PFSK-1 (cell line): ENCODE data around the gene NUCB2.

Experiments used
- POLR2AphosphoS5 ChIP-seq: IDR thresholded peaks from 2 replicates; pipeline ENCODE4 v1.6.1; 2012; ENCODE audit warnings: low read depth, mild to moderate bottlenecking, control low read depth, low read length, moderate library complexity
- REST ChIP-seq, 2 experiments: IDR thresholded peaks; 2 replicates each; pipeline versions ENCODE4 v1.6.1 to v1.8.0; 2011 to 2012; ENCODE audit warnings: low read depth in 2 of 2, low read length in 2 of 2, control low read depth in 1 of 2, inconsistent platforms in 1 of 2, mild to moderate bottlenecking in 1 of 2, moderate library complexity in 1 of 2; ENCODE audit not compliant: insufficient read depth in 1 of 2
- SIN3A ChIP-seq: IDR thresholded peaks from 2 replicates; pipeline ENCODE4 v1.6.1; 2012; ENCODE audit warnings: mild to moderate bottlenecking, low read length, moderate library complexity, borderline replicate concordance; ENCODE audit not compliant: insufficient read depth
- TAF1 ChIP-seq: IDR thresholded peaks from 2 replicates; pipeline ENCODE4 v1.6.1; 2012; ENCODE audit warnings: low read length, control low read depth, borderline replicate concordance; ENCODE audit not compliant: insufficient read depth

- TF ChIP-seq REST (IDR thresholded peaks at IDR 0.05; ENCODE audit: insufficient read depth in 1 of 2, low read depth in 2 of 2, low read length in 2 of 2): no peak
- no peak for TF ChIP-seq POLR2AphosphoS5
- TF ChIP-seq TAF1: no peak
- no peak for TF ChIP-seq SIN3A
Measured at GRCh38 chr11:17287058-17287457, 10.5 kb downstream of the NUCB2 start.
